DND-41 (cell line): ENCODE data around the gene CLSTN2.

Experiments
- EZH2 ChIP-seq: IDR thresholded peaks from 3 replicates; pipeline ENCODE4 v1.6.1; 2012; ENCODE audit warnings: borderline replicate concordance, low read depth, mild to moderate bottlenecking, moderate library complexity, low read length, inconsistent platforms; ENCODE audit not compliant: severe bottlenecking
- TF ChIP-seq, protein P1 (sequence below): IDR thresholded peaks from 2 replicates; pipeline ENCODE4 v1.5.1; 2012; ENCODE audit warnings: borderline replicate concordance, low read length, moderate library complexity, mild to moderate bottlenecking; ENCODE audit not compliant: poor library complexity, severe bottlenecking; ENCODE audit errors: extremely low read depth

DNA sequence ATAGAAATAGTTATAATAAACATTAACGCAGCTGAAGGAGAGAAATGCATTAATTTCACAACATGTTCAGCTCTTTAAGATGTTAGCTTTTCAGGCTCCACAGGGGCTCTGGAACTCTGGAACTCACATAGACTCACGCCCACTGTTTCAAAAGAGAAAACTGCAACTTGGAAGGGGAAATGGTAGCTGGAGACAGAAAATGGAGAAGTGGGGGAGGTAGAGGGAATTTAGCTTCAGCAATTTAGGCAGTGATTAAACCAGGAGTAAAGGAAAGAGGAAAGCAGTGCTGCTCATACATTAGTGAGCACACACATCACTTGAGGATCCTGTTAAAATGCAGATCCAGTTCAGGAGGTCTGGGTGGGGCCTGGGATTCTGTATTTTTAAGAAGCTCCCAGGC, 468.1 kb downstream of the CLSTN2 start:
- TF ChIP-seq, protein P1, sequence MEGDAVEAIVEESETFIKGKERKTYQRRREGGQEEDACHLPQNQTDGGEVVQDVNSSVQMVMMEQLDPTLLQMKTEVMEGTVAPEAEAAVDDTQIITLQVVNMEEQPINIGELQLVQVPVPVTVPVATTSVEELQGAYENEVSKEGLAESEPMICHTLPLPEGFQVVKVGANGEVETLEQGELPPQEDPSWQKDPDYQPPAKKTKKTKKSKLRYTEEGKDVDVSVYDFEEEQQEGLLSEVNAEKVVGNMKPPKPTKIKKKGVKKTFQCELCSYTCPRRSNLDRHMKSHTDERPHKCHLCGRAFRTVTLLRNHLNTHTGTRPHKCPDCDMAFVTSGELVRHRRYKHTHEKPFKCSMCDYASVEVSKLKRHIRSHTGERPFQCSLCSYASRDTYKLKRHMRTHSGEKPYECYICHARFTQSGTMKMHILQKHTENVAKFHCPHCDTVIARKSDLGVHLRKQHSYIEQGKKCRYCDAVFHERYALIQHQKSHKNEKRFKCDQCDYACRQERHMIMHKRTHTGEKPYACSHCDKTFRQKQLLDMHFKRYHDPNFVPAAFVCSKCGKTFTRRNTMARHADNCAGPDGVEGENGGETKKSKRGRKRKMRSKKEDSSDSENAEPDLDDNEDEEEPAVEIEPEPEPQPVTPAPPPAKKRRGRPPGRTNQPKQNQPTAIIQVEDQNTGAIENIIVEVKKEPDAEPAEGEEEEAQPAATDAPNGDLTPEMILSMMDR, result no peak
- no peak for TF ChIP-seq EZH2
